DND-41 (cell line): Measurements from ENCODE around the gene IL12RB2.
A peak's percentile ranks its signal among the peaks of the same experiment; 100 is the strongest.

Experiments
- ATAC-seq: fragments of 200-7000 bp; cut with Tn5 transposase; 3 replicates; pipeline ENCODE4 v1.9.1; 2021; ENCODE audit warnings: low read depth; ENCODE audit not compliant: insufficient read depth
- DNase-seq: peaks from one replicate; pipeline ENCODE4 v3.0.0-alpha.2; 2020
- H2AFZ ChIP-seq: 2 replicates; pipeline ENCODE4 v1.6.0; 2012; ENCODE audit warnings: low read depth, low read length
- H3K27ac ChIP-seq: 2 replicates; pipeline ENCODE4 v1.5.1; 2012; ENCODE audit warnings: low read length, inconsistent platforms
- H3K27me3 ChIP-seq: fragments of 200-600 bp; sonication (generic); 2 replicates; pipeline ENCODE4 v1.6.0; 2012; ENCODE audit warnings: low read length, mild to moderate bottlenecking, inconsistent platforms; ENCODE audit not compliant: insufficient read depth, poor library complexity
- H3K36me3 ChIP-seq: 2 replicates; pipeline ENCODE4 v1.5.1; 2012; ENCODE audit warnings: low read length, inconsistent platforms; ENCODE audit not compliant: insufficient read depth
- H3K4me1 ChIP-seq: 2 replicates; pipeline ENCODE4 v1.5.1; 2012; ENCODE audit warnings: mild to moderate bottlenecking, low read length; ENCODE audit not compliant: insufficient read depth
- H3K4me2 ChIP-seq: 2 replicates; pipeline ENCODE4 v1.6.0; 2012; ENCODE audit warnings: mild to moderate bottlenecking, moderate library complexity, low read length, inconsistent platforms; ENCODE audit not compliant: insufficient read depth
- H3K4me3 ChIP-seq, 2 experiments: fragments of 200-600 bp in 1 of 2; shearing (Covaris generic) in 1 of 2; 2 replicates each; pipeline ENCODE4 v1.5.1; 2012 to 2016; ENCODE audit warnings: inconsistent platforms in 2 of 2, low read length in 2 of 2, mild to moderate bottlenecking in 2 of 2, low read depth in 1 of 2, moderate library complexity in 1 of 2
- H3K79me2 ChIP-seq: 2 replicates; pipeline ENCODE4 v1.6.0; 2012; ENCODE audit warnings: low read length, inconsistent platforms; ENCODE audit not compliant: insufficient read depth
- H3K9ac ChIP-seq: 2 replicates; pipeline ENCODE4 v1.6.0; 2012; ENCODE audit warnings: low read depth, mild to moderate bottlenecking, inconsistent platforms, low read length, moderate library complexity
- H3K9me3 ChIP-seq: 2 replicates; pipeline ENCODE4 v1.5.1; 2012; ENCODE audit warnings: low read length, moderate library complexity, mild to moderate bottlenecking, inconsistent platforms; ENCODE audit not compliant: insufficient read depth, severe bottlenecking
- H4K20me1 ChIP-seq: 2 replicates; pipeline ENCODE4 v1.6.0; 2012; ENCODE audit warnings: low read length; ENCODE audit not compliant: insufficient read depth
- EZH2 ChIP-seq: IDR thresholded peaks from 3 replicates; pipeline ENCODE4 v1.6.1; 2012; ENCODE audit warnings: borderline replicate concordance, low read depth, mild to moderate bottlenecking, moderate library complexity, low read length, inconsistent platforms; ENCODE audit not compliant: severe bottlenecking
- TF ChIP-seq, protein P1 (sequence below): IDR thresholded peaks from 2 replicates; pipeline ENCODE4 v1.5.1; 2012; ENCODE audit warnings: borderline replicate concordance, low read length, moderate library complexity, mild to moderate bottlenecking; ENCODE audit not compliant: poor library complexity, severe bottlenecking; ENCODE audit errors: extremely low read depth

IL12RB2 gene

GRCh38 chr1:67346982-67347381 lies 39.3 kb downstream of the IL12RB2 start:
- Histone ChIP-seq H3K9ac (no peak overlapping the region), H3K4me3 (no peak overlapping the region), H3K27me3 (no peaks in the 10 kb centered on the region), H4K20me1 (no peaks in the 10 kb centered on the region), H3K9me3 (no peaks in the 10 kb centered on the region), H3K79me2 (no peaks in the 10 kb centered on the region), H3K36me3 (no peaks in the 10 kb centered on the region), H3K4me2 (no peak overlapping the region), H3K27ac (no peak overlapping the region), H2AFZ (no peak overlapping the region), H3K4me1 (no peaks in the 10 kb centered on the region)
- TF ChIP-seq, protein P1, sequence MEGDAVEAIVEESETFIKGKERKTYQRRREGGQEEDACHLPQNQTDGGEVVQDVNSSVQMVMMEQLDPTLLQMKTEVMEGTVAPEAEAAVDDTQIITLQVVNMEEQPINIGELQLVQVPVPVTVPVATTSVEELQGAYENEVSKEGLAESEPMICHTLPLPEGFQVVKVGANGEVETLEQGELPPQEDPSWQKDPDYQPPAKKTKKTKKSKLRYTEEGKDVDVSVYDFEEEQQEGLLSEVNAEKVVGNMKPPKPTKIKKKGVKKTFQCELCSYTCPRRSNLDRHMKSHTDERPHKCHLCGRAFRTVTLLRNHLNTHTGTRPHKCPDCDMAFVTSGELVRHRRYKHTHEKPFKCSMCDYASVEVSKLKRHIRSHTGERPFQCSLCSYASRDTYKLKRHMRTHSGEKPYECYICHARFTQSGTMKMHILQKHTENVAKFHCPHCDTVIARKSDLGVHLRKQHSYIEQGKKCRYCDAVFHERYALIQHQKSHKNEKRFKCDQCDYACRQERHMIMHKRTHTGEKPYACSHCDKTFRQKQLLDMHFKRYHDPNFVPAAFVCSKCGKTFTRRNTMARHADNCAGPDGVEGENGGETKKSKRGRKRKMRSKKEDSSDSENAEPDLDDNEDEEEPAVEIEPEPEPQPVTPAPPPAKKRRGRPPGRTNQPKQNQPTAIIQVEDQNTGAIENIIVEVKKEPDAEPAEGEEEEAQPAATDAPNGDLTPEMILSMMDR, result no peak
- TF ChIP-seq EZH2, result no peak
- ATAC-seq (no peak), DNase-seq (no peak)

GRCh38 chr1:67347688-67348472 lies 40.2 kb downstream of the IL12RB2 start:
- no peak overlapping the region for H3K27ac ChIP-seq
- peaks cover 3% of the 10 kb centered on the region for H3K27me3 ChIP-seq
- no peaks in the 10 kb centered on the region for H3K36me3 ChIP-seq
- H3K4me1 ChIP-seq, result no peaks in the 10 kb centered on the region
- peak; percentile 85 for ATAC-seq
- H3K9me3 ChIP-seq, result no peaks in the 10 kb centered on the region
- no peak overlapping the region for H3K4me2 ChIP-seq
- H3K79me2 ChIP-seq, result no peaks in the 10 kb centered on the region
- peak; percentile 40 for DNase-seq
- no peaks in the 10 kb centered on the region for H4K20me1 ChIP-seq
- H3K4me3 ChIP-seq, result no peak overlapping the region
- H2AFZ ChIP-seq, result no peak overlapping the region
- TF ChIP-seq EZH2, result no peak
- TF ChIP-seq, protein P1, result peak; percentile 85
- H3K9ac ChIP-seq, result no peak overlapping the region

GRCh38 chr1:67348586-67349252 lies 41.0 kb downstream of the IL12RB2 start:
- H3K9me3 ChIP-seq, result no peaks in the 10 kb centered on the region

More at GRCh38 chr1:67348586-67349252, 41.0 kb downstream of the IL12RB2 start:
- no peak overlapping the region for H3K9ac ChIP-seq
- no peak overlapping the region for H3K4me2 ChIP-seq
- H3K27ac ChIP-seq, result no peak overlapping the region
- DNase-seq (no peak), ATAC-seq (no peak)
- no peak for TF ChIP-seq EZH2
- TF ChIP-seq, protein P1, result no peak
- no peak overlapping the region for H3K4me3 ChIP-seq
- H4K20me1 ChIP-seq, result no peaks in the 10 kb centered on the region
- H3K27me3 ChIP-seq, result peaks cover 3% of the 10 kb centered on the region
- H3K4me1 ChIP-seq, result no peaks in the 10 kb centered on the region
- no peaks in the 10 kb centered on the region for H3K79me2 ChIP-seq
- H3K36me3 ChIP-seq, result no peaks in the 10 kb centered on the region
- H2AFZ ChIP-seq, result no peak overlapping the region
